ENCODE measurements around the gene MTMR10.

DNA sequence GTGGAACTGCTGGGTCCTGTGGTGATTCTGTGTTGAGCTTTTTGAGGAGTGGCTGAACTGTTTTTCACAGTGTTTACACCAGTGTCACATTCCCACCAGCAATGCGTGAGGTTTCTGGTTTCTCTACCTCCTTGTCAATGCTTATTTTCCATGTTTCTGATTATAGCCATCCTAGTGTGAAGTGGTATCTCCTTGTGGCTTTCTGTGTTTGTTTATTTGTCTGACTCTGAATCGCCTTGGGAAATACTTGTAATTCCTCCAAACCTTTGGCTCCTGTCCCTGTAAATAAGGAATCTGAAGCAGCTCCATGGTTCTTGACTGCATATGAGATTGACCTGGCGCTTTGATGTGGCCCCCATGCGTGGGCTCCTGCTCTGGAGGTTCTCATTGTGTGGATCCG lies 67.1 kb downstream of the MTMR10 start:
- TF ChIP-seq, protein P1, sequence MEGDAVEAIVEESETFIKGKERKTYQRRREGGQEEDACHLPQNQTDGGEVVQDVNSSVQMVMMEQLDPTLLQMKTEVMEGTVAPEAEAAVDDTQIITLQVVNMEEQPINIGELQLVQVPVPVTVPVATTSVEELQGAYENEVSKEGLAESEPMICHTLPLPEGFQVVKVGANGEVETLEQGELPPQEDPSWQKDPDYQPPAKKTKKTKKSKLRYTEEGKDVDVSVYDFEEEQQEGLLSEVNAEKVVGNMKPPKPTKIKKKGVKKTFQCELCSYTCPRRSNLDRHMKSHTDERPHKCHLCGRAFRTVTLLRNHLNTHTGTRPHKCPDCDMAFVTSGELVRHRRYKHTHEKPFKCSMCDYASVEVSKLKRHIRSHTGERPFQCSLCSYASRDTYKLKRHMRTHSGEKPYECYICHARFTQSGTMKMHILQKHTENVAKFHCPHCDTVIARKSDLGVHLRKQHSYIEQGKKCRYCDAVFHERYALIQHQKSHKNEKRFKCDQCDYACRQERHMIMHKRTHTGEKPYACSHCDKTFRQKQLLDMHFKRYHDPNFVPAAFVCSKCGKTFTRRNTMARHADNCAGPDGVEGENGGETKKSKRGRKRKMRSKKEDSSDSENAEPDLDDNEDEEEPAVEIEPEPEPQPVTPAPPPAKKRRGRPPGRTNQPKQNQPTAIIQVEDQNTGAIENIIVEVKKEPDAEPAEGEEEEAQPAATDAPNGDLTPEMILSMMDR (IDR thresholded peaks at IDR 0.05), result no peak
- TF ChIP-seq POLR2AphosphoS5 (IDR thresholded peaks at IDR 0.05; ENCODE audit: low read depth, low read length) (no peak), RFX5 (IDR thresholded peaks at IDR 0.05; ENCODE audit: low read length) (no peak), MEF2A (IDR thresholded peaks at IDR 0.05; ENCODE audit: borderline replicate concordance, low read depth) (no peak)
